Keratinocyte (primary cell): ENCODE results near the gene EFCAB8. TPM values are rescaled to one million over a fixed set of nuclear protein-coding genes. Genes with fewer than 3 reads are reported as not detected.

Experiments
- DNase-seq: peaks from one replicate; pipeline ENCODE4 v3.0.0-alpha.2; 2011; ENCODE audit warnings: low read depth, missing footprints, low spot score
- FAIRE-seq: peaks from 2 replicates; lab custom pipeline; 2011; peaks lifted over from hg19 to GRCh38; lab: Jason Lieb, UNC
- H2AFZ ChIP-seq: 2 replicates; pipeline ENCODE4 v1.6.0; 2012; ENCODE audit warnings: low read length, control low read depth, inconsistent platforms; ENCODE audit not compliant: control insufficient read depth
- H3K27ac ChIP-seq: 2 replicates; pipeline ENCODE4 v1.5.1; 2011; ENCODE audit warnings: low read length; ENCODE audit not compliant: control insufficient read depth, insufficient read depth
- H3K27me3 ChIP-seq: 3 replicates; pipeline ENCODE4 v1.6.0; 2011; ENCODE audit warnings: low read length; ENCODE audit not compliant: control insufficient read depth, insufficient read depth; ENCODE audit errors: extremely low read depth
- H3K36me3 ChIP-seq, 2 experiments: 2 replicates in 1 of 2; 3 replicates in 1 of 2; pipeline ENCODE4 v1.5.1; 2011; ENCODE audit warnings: low read length in 2 of 2, mild to moderate bottlenecking in 1 of 2; ENCODE audit not compliant: control insufficient read depth in 2 of 2, insufficient read depth in 2 of 2; ENCODE audit errors: extremely low read depth in 1 of 2
- H3K4me1 ChIP-seq: 3 replicates; pipeline ENCODE4 v1.5.1; 2011; ENCODE audit warnings: low read length; ENCODE audit not compliant: control insufficient read depth, insufficient read depth; ENCODE audit errors: extremely low read depth
- H3K4me2 ChIP-seq: 3 replicates; pipeline ENCODE4 v1.6.0; 2011; ENCODE audit warnings: low read depth, low read length; ENCODE audit not compliant: control insufficient read depth, insufficient read depth; ENCODE audit errors: extremely low read depth
- H3K4me3 ChIP-seq, 3 experiments: fragments of 200-600 bp in 1 of 3; sonication (generic) in 1 of 3; 2 replicates in 2 of 3; 3 replicates in 1 of 3; pipeline ENCODE4 v1.5.1; 2011 to 2016; ENCODE audit warnings: low read length in 3 of 3, mild to moderate bottlenecking in 3 of 3, control low read depth in 2 of 3, inconsistent platforms in 1 of 3, low read depth in 1 of 3, mixed read lengths in 1 of 3, mixed run types in 1 of 3, moderate library complexity in 1 of 3; ENCODE audit not compliant: control insufficient read depth in 2 of 3, insufficient read depth in 2 of 3; ENCODE audit errors: extremely low read depth in 1 of 3
- H3K79me2 ChIP-seq: 2 replicates; pipeline ENCODE4 v1.6.0; 2012; ENCODE audit warnings: low read length; ENCODE audit not compliant: control insufficient read depth, insufficient read depth
- H3K9ac ChIP-seq: 3 replicates; pipeline ENCODE4 v1.6.0; 2011; ENCODE audit warnings: low read length; ENCODE audit not compliant: control insufficient read depth, insufficient read depth; ENCODE audit errors: extremely low read depth
- H3K9me1 ChIP-seq: 3 replicates; pipeline ENCODE4 v1.6.0; 2011; ENCODE audit warnings: low read length; ENCODE audit not compliant: control insufficient read depth, insufficient read depth; ENCODE audit errors: extremely low read depth
- H3K9me3 ChIP-seq: 2 replicates; pipeline ENCODE4 v1.5.1; 2012; ENCODE audit warnings: low read depth, low read length; ENCODE audit not compliant: control insufficient read depth
- H4K20me1 ChIP-seq: 3 replicates; pipeline ENCODE4 v1.6.0; 2011; ENCODE audit warnings: low read length; ENCODE audit not compliant: control insufficient read depth, insufficient read depth; ENCODE audit errors: extremely low read depth
- CTCF ChIP-seq, 3 experiments: IDR thresholded peaks in 1 of 3; conservative IDR thresholded peaks in 1 of 3; optimal IDR thresholded peaks in 1 of 3; 2 replicates in 2 of 3; 3 replicates in 1 of 3; pipeline versions ENCODE3 to v1.5.1; 2011; ENCODE audit warnings: low read length in 3 of 3, mild to moderate bottlenecking in 3 of 3, moderate library complexity in 2 of 3, control low read depth in 1 of 3, inconsistent platforms in 1 of 3; ENCODE audit not compliant: insufficient read depth in 2 of 3; ENCODE audit errors: extremely low read depth in 1 of 3
- EZH2 ChIP-seq: IDR thresholded peaks from one replicate; pipeline ENCODE4 v1.6.1; 2012; ENCODE audit warnings: inconsistent platforms, mild to moderate bottlenecking, low read length, moderate library complexity
- dilution Hi-C: fragments of 300-500 bp; cut with MboI; formaldehyde crosslinking; loops from one replicate; pipeline ENCODE4 v1.7.0; 2020; ENCODE audit warnings: low sequenced_read_pairs; ENCODE audit not compliant: extremely low pct_ligation_motif_present
- polyA plus RNA-seq, 5 experiments: library from polyadenylated mRNA; depleted of rRNA in 3 of 5; stranded (reverse) in 3 of 5; stranded (forward) in 1 of 5; unstranded in 1 of 5; fragments of >200 nt; gene quantifications; 1 replicate in 1 of 5; 2 replicates in 3 of 5; 3 replicates in 1 of 5; pipeline versions ENCODE4 v1.2.1 to v1.2.3, GENCODE V29; 2011 to 2012; ENCODE audit warnings: missing spikeins in 2 of 5, low read depth in 1 of 5, low replicate concordance in 1 of 5

Gene EFCAB8
- polyA plus RNA-seq, 1 donor (not counting 4 experiments of a cell fraction or from before 2014, with no cell fraction given): 0.03 TPM

GRCh38 chr20:32968478-32969241, 109.9 kb downstream of the EFCAB8 start:
- no peaks in the 10 kb centered on the region for H3K79me2 ChIP-seq
- H3K4me3 ChIP-seq: no peak overlapping the region
- TF ChIP-seq CTCF (optimal IDR thresholded peaks at IDR 0.05 in 1 of 3, IDR thresholded peaks at IDR 0.05 in 1 of 3, conservative IDR thresholded peaks at IDR 0.05 in 1 of 3; ENCODE audit: extremely low read depth in 1 of 3, insufficient read depth in 2 of 3, low read length in 3 of 3) (no peak), EZH2 (no peak)
- no peak overlapping the region for H2AFZ ChIP-seq
- H3K36me3 ChIP-seq: no peaks in the 10 kb centered on the region
- dilution Hi-C loops: no loop called here
- FAIRE-seq (no peak), DNase-seq (no peak)
- H3K9ac ChIP-seq: no peak overlapping the region
- H3K4me1 ChIP-seq: no peaks in the 10 kb centered on the region
- H3K27ac ChIP-seq: no peak overlapping the region
- H3K4me2 ChIP-seq: no peak overlapping the region
- H3K9me3 ChIP-seq: no peaks in the 10 kb centered on the region
- H4K20me1 ChIP-seq: no peaks in the 10 kb centered on the region
- no peaks in the 10 kb centered on the region for H3K9me1 ChIP-seq
- no peaks in the 10 kb centered on the region for H3K27me3 ChIP-seq

GRCh38 chr20:32969356-32970114, 110.8 kb downstream of the EFCAB8 start:
- H3K9ac ChIP-seq: no peak overlapping the region
- H3K27me3 ChIP-seq: no peaks in the 10 kb centered on the region
- H3K4me1 ChIP-seq: no peaks in the 10 kb centered on the region
- H2AFZ ChIP-seq: no peak overlapping the region
- H3K4me3 ChIP-seq: no peak overlapping the region
- H3K79me2 ChIP-seq: no peaks in the 10 kb centered on the region
- dilution Hi-C loops: no loop called here
- DNase-seq: no peak
- no peaks in the 10 kb centered on the region for H3K36me3 ChIP-seq
- no peak for FAIRE-seq
- no peaks in the 10 kb centered on the region for H3K9me3 ChIP-seq
- H3K27ac ChIP-seq: no peak overlapping the region
- TF ChIP-seq EZH2 (no peak), CTCF (optimal IDR thresholded peaks at IDR 0.05 in 1 of 3, IDR thresholded peaks at IDR 0.05 in 1 of 3, conservative IDR thresholded peaks at IDR 0.05 in 1 of 3; ENCODE audit: extremely low read depth in 1 of 3, insufficient read depth in 2 of 3, low read length in 3 of 3) (no peak)
- H3K9me1 ChIP-seq: no peaks in the 10 kb centered on the region
- H3K4me2 ChIP-seq: no peak overlapping the region
- no peaks in the 10 kb centered on the region for H4K20me1 ChIP-seq
